ENCODE results near the gene BLID. TPM values are rescaled to one million over a fixed set of nuclear protein-coding genes. Genes with fewer than 3 reads are reported as not detected.

Gene BLID
- total RNA-seq, 1 experiment from 2014 or later: not detected

- no peak overlapping the region for H3K4me3 Mint-ChIP-seq
- H3K9me3 Mint-ChIP-seq: no peaks in the 10 kb centered on the region
- Histone ChIP-seq H3K79me2 (ENCODE audit: insufficient read depth, low read length) (no peaks in the 10 kb centered on the region), H3K4me2 (ENCODE audit: insufficient read depth, insufficient read length, low read length) (peak overlapping the region; percentile 39), H4K5ac (ENCODE audit: insufficient read length, low read depth, low read length) (no peak overlapping the region), H3T11ph (ENCODE audit: low read length) (no peak overlapping the region), H3K79me1 (ENCODE audit: insufficient read depth, low read depth, low read length, poor library complexity, severe bottlenecking) (no peaks in the 10 kb centered on the region), H2BK120ac (ENCODE audit: low read depth, low read length, poor library complexity, severe bottlenecking) (no peak overlapping the region), H3K14ac (ENCODE audit: insufficient read depth, low read length) (no peak overlapping the region), H2BK20ac (ENCODE audit: low read depth, low read length, poor library complexity, severe bottlenecking) (no peak overlapping the region), H2AK5ac (ENCODE audit: insufficient read length, low read length) (no peak overlapping the region), H3K9ac (ENCODE audit: extremely low read depth, insufficient read length, low read length) (no peak overlapping the region), H2BK15ac (ENCODE audit: low read depth, low read length) (no peak overlapping the region), H4K91ac (ENCODE audit: insufficient read length, low read depth, low read length) (no peak overlapping the region), H3K27ac (ENCODE audit: insufficient read length, low read depth, low read length) (no peak overlapping the region), H2BK5ac (ENCODE audit: insufficient read length, low read length) (no peak overlapping the region), H2AFZ (ENCODE audit: low read length) (peak overlapping the region; percentile 93), H3K4me1 (ENCODE audit: insufficient read depth, low read length) (peaks cover 2% of the 10 kb centered on the region; the same call in 1 of the 2 replicates), H3K18ac (ENCODE audit: insufficient read length, low read depth, low read length) (no peak overlapping the region), H3K23me2 (ENCODE audit: insufficient read length, low read depth, low read length, poor library complexity, severe bottlenecking) (peaks cover 9% of the 10 kb centered on the region), H4K20me1 (ENCODE audit: control insufficient read depth, insufficient read depth, insufficient read length) (no peaks in the 10 kb centered on the region), H3K4ac (ENCODE audit: low read depth, low read length) (no peak overlapping the region), H3K9me3 (ENCODE audit: control insufficient read depth, low read depth, low read length) (no peaks in the 10 kb centered on the region), H2BK12ac (ENCODE audit: insufficient read length, low read depth, low read length) (no peak overlapping the region), H3K56ac (ENCODE audit: insufficient read length, low read depth, low read length) (no peak overlapping the region), H3K23ac (ENCODE audit: insufficient read length, low read depth, low read length) (no peak overlapping the region), H3K27me3 (ENCODE audit: insufficient read depth, low read length) (no peaks in the 10 kb centered on the region; the same call in 1 of the 2 replicates), H4K8ac (replicated peaks; ENCODE audit: insufficient read length, low read depth, low read length) (no peak overlapping the region)
- peaks cover 23% of the 10 kb centered on the region for H3K27me3 Mint-ChIP-seq (ENCODE audit: low read depth)
- peaks cover 36 to 44% of the 10 kb centered on the region in 2 experiments for H3K4me1 Mint-ChIP-seq
- H3K27ac Mint-ChIP-seq: no peak overlapping the region
- WGBS (ENCODE audit: extremely low coverage, insufficient read length, low lambda C conversion rate): no CpG with 5 or more reads among the region's 13 CpGs
- peak; percentile 69 for TF ChIP-seq CTCF (conservative IDR thresholded peaks at IDR 0.05)
- no peaks in the 10 kb centered on the region for H3K36me3 Mint-ChIP-seq (ENCODE audit: insufficient read depth in 1 of 3, low read depth in 3 of 3)
- DNase-seq: peak; percentile 85
Observed at GRCh38 chr11:122101625-122102291, 14.3 kb downstream of the BLID start.
